Mucosa of rectum (tissue), 2 donors: Measurements from ENCODE around the gene MAP2K4.

Source experiments
- H3K27ac ChIP-seq, 2 donors: one replicate each; pipeline ENCODE4 v1.7.0; 2013; ENCODE audit warnings: inconsistent platforms in 2 of 2, low read depth in 2 of 2, low read length in 2 of 2
- H3K27me3 ChIP-seq, 2 donors: one replicate each; pipeline ENCODE4 v1.7.0; 2013; ENCODE audit warnings: low read length in 2 of 2; ENCODE audit not compliant: control insufficient read depth in 2 of 2, insufficient read depth in 2 of 2
- H3K36me3 ChIP-seq, 2 donors: one replicate each; pipeline ENCODE4 v1.7.0; 2013; ENCODE audit warnings: low read length in 2 of 2; ENCODE audit not compliant: control insufficient read depth in 2 of 2, insufficient read depth in 2 of 2
- H3K4me1 ChIP-seq, 2 donors: one replicate each; pipeline ENCODE4 v1.7.0; 2013; ENCODE audit warnings: low read length in 2 of 2, mild to moderate bottlenecking in 1 of 2; ENCODE audit not compliant: control insufficient read depth in 2 of 2, insufficient read depth in 2 of 2
- H3K4me3 ChIP-seq, 2 donors: one replicate each; pipeline ENCODE4 v1.7.0; 2013; ENCODE audit warnings: low read length in 2 of 2
- H3K9ac ChIP-seq, 2 donors: one replicate each; pipeline ENCODE4 v1.7.0; 2013; ENCODE audit warnings: low read length in 2 of 2, low read depth in 1 of 2, mild to moderate bottlenecking in 1 of 2
- H3K9me3 ChIP-seq, 2 donors: one replicate each; pipeline ENCODE4 v1.7.0; 2013; ENCODE audit warnings: low read length in 2 of 2; ENCODE audit not compliant: control insufficient read depth in 2 of 2
- donor health status: healthy.
- donor health status: Normal muscosa, but diverticular disease.

MAP2K4 gene

DNA sequence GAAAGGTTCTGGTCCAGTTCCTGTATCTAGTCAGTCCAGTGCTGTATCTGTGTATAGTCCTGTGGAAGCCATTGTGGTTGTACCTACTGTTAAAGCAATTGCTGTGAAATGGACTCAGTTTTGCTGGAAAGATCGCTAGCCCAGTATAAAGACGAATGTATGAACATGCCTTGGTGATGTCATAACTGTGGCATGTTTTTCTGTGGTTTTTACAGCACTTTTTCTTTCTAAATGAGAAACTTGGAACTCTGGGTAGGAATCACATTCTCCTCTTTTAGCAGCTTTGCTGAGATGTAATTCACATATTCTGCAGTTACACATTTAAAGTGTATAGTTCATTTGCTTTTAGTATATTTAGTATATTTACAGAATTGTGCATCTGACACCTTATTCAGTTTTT lies 58.1 kb downstream of the MAP2K4 start:
- no peak overlapping the region for H3K4me3 ChIP-seq
- no peaks in the 10 kb centered on the region for H3K27me3 ChIP-seq
- no peaks in the 10 kb centered on the region for H3K4me1 ChIP-seq
- no peak overlapping the region for H3K9ac ChIP-seq
- peaks cover 12 to 21% of the 10 kb centered on the region in 2 donors for H3K36me3 ChIP-seq
- H3K9me3 ChIP-seq = no peaks in the 10 kb centered on the region
- H3K27ac ChIP-seq = no peak overlapping the region

DNA sequence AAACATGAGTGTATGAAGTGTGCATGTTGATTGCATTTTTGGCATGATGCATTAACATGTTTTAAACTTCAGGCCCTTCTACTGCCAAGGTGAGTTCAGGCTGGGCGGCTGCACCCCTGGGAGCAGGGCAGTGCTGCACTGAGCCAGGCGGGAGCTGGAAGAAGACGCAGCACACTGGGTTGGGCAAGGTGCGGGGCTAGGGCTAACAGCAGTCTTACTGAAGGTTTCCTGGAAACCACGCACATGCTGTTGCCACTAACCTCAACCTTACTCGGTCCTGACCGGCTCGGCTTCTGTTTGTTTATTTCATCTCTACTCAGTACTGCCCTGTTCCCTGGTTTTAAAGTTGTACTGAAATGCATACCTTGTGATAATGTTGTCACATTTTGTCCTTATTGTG lies 61.0 kb downstream of the MAP2K4 start:
- Histone ChIP-seq H3K4me3 (no peak overlapping the region), H3K27me3 (no peaks in the 10 kb centered on the region), H3K4me1 (no peaks in the 10 kb centered on the region), H3K27ac (no peak overlapping the region), H3K9me3 (no peaks in the 10 kb centered on the region), H3K9ac (no peak overlapping the region), H3K36me3 (peaks cover 12 to 17% of the 10 kb centered on the region in 2 donors)

DNA sequence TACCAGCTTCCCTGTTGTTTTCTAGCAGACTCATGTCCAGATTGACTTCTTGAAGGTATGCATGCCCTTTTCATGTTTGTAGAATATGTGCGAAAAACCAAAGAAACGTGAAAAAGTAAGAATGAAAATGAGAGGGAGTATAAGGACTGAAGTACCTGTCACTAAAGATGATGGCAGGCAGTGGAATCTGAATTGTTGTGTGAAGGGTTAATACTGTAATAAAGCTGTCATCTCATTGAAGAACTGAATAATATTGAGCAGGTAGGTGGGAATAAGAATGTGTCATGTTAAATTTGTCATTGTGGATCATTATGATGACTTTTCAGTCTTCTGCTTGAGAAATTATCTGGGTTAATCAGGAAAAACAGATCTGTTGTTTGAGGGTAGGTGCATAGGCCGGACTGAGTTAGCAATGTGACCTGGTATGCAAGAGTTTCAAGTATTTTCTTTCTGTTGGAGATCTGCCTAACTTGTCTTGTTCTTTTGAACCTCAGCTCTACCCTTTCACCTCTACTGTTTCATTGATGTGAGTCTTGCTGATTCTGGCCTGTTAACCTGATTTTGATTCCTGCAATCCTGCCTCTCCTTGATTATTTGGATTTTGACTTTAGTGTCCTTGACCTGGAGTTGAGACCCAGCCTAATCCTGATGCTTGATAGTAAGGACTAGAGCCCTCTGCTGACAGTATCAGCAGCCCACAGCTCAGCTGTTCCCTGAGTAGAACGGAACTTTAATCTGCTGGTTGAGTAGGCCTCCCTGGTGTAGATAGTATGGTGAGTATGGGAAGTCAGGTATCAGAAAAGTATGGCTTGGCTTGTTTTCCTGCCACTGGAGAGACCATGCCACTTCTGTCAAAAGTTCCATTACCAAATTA lies 64.6 kb downstream of the MAP2K4 start:
- H3K4me1 ChIP-seq = no peaks in the 10 kb centered on the region
- H3K4me3 ChIP-seq = no peak overlapping the region
- peaks cover 7 to 10% of the 10 kb centered on the region in 2 donors for H3K36me3 ChIP-seq
- H3K9ac ChIP-seq = no peak overlapping the region
- no peaks in the 10 kb centered on the region for H3K27me3 ChIP-seq
- H3K9me3 ChIP-seq = no peaks in the 10 kb centered on the region
- H3K27ac ChIP-seq = no peak overlapping the region

DNA sequence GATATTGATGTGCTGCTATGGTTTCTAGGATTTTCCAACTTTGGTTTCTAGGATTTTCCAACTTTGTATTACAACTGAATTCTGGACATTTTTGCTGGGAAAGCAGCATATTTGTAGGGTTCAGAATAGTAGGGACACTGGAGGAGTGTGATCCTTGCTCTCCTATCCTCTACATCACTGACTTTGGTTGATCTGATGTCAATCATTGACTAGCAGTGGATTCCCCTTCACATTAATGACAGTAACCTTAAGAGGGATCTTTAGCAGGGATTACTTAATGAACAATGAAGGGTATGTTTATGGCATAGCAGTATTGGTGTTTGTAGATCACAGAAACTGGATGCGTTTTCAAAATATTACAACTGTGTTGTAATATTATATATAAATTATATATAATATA lies 67.4 kb downstream of the MAP2K4 start:
- H3K27me3 ChIP-seq = no peaks in the 10 kb centered on the region
- H3K9ac ChIP-seq = no peak overlapping the region
- H3K4me1 ChIP-seq = no peaks in the 10 kb centered on the region
- no peak overlapping the region for H3K4me3 ChIP-seq
- no peak overlapping the region for H3K27ac ChIP-seq
- peaks cover 0 to 3% of the 10 kb centered on the region in 2 donors for H3K36me3 ChIP-seq
- no peaks in the 10 kb centered on the region for H3K9me3 ChIP-seq

DNA sequence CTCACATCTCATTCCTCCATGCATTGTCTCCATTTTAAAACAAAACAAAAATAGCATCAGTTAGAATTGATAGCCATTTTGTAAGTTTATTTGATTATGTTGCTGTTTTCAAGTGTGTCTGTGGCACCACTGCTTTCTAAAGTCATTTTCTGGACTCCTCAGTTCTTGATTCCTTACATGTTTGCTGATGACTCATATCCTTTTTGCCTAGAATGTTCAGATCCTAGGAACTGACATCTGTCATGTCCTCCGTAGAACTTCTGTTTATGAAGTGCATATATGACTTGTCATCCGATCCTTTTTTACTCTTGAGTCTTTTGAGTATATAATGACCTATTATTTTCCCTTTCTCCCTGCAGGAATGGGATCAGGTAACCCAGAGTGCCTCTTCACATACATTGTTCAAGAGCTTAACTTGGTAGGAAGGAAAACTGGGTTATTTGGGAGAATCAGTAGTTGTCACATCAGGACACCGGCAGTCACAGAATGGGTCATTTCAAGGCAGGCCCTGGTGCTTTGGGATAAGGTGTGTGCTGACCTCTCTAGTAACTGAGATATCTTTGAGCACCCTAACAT lies 69.2 kb downstream of the MAP2K4 start:
- Histone ChIP-seq H3K27me3 (no peaks in the 10 kb centered on the region), H3K9ac (no peak overlapping the region), H3K4me3 (no peak overlapping the region), H3K9me3 (no peaks in the 10 kb centered on the region), H3K4me1 (no peaks in the 10 kb centered on the region), H3K27ac (no peak overlapping the region), H3K36me3 (peaks cover 0 to 3% of the 10 kb centered on the region in 2 donors)

DNA sequence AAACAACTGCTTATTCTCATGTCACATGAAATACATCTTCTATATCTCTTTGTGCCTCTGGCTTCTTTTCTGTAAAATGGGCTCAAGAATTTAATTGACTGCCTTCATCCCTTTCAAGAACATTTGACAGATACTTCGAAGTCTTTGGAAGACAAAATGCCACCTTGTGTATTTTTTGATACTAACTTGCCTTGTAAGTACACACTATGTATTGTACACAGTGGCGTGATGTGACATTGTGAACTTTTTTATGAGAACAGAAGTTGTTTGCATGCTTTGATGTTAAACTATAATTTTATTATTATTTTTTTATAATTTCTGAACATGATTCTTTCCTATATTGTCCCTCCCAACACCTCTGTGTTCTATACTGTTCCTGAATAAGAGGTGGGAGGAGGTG lies 73.7 kb downstream of the MAP2K4 start:
- Histone ChIP-seq H3K4me1 (no peaks in the 10 kb centered on the region), H3K9ac (no peak overlapping the region), H3K27me3 (no peaks in the 10 kb centered on the region), H3K27ac (no peak overlapping the region), H3K36me3 (peaks cover 3 to 9% of the 10 kb centered on the region in 2 donors), H3K4me3 (no peak overlapping the region), H3K9me3 (no peaks in the 10 kb centered on the region)

DNA sequence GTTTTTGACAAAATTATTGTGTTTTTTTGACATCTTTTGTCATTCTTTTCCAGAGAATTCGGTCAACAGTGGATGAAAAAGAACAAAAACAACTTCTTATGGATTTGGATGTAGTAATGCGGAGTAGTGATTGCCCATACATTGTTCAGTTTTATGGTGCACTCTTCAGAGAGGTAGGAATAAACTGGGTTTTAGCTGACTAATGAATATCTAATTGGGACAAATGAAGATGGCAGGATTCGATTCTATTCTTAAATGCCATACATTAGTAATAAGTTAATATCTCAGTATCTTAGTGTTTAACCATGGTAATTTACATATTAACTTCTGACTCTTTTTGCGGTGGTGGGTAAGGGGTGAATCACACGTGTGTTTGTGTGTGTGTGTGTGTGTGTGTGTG lies 74.8 kb downstream of the MAP2K4 start:
- H3K27me3 ChIP-seq = no peaks in the 10 kb centered on the region
- no peaks in the 10 kb centered on the region for H3K4me1 ChIP-seq
- H3K9me3 ChIP-seq = no peaks in the 10 kb centered on the region
- no peak overlapping the region for H3K27ac ChIP-seq
- no peak overlapping the region for H3K9ac ChIP-seq
- no peak overlapping the region for H3K4me3 ChIP-seq
- peaks cover 6 to 9% of the 10 kb centered on the region in 2 donors for H3K36me3 ChIP-seq

DNA sequence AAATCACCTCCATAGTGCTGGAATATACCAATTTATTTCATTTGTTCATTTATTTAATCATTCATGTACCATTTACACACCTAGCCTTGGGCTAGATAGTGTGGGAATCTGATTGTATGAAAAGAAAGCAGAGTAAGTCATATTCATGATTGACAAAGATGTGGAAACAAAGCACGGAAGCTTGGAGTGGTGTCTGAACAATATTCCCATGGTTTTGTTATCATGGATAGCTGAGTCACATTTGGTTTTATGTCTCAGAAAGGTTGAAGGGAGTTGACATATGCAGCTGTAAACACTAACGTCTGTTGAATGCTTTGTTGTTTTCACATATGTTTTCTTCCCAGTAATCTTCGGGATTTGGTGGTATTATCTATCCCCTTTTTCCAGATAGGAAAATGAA lies 76.6 kb downstream of the MAP2K4 start:
- no peak overlapping the region for H3K4me3 ChIP-seq
- no peak overlapping the region for H3K27ac ChIP-seq
- peaks cover 7 to 9% of the 10 kb centered on the region in 2 donors for H3K36me3 ChIP-seq
- no peaks in the 10 kb centered on the region for H3K9me3 ChIP-seq
- no peaks in the 10 kb centered on the region for H3K27me3 ChIP-seq
- no peak overlapping the region for H3K9ac ChIP-seq
- no peaks in the 10 kb centered on the region for H3K4me1 ChIP-seq

DNA sequence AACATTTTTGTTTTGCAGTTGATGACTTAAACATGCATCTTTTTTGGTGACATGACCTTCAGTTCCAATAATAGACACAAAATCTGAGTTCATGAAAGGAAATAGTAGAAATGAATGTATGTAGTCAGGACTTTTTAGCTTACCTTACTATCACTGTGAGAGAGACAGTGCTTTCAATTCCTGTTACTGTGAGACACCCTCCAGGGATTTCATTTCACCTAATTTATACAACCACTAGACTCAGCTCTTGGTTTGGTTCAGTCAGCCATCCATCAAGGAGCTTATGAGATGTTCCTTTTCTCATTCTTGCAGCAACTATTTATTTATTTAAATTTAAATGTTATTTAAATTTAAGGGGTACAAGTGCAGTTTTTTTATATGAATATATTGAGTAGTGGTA lies 77.9 kb downstream of the MAP2K4 start:
- Histone ChIP-seq H3K4me3 (no peak overlapping the region), H3K9me3 (no peaks in the 10 kb centered on the region), H3K36me3 (peaks cover 7 to 9% of the 10 kb centered on the region in 2 donors), H3K9ac (no peak overlapping the region), H3K27me3 (no peaks in the 10 kb centered on the region), H3K4me1 (no peaks in the 10 kb centered on the region), H3K27ac (no peak overlapping the region)

DNA sequence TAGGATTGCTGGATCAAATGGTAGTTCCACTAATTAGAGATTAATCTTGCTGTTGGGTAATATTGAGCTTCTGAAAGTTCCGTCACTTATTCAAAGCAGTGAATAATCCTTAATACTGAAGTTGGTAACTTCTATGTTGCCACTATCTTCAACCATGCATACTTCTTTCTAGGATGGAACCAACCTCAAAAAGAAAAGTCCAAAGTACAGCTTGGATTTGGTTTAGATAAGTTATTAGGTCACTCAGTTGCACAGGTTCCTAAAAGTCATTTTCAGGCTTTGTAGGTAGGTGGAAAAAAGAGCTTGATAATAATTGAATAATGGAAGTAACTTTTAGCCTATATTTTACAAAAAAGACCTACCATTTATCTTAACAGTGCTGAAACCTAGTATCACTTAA lies 78.7 kb downstream of the MAP2K4 start:
- Histone ChIP-seq H3K4me1 (no peaks in the 10 kb centered on the region), H3K27ac (no peak overlapping the region), H3K36me3 (peaks cover 7 to 9% of the 10 kb centered on the region in 2 donors), H3K9me3 (no peaks in the 10 kb centered on the region), H3K4me3 (no peak overlapping the region), H3K9ac (no peak overlapping the region), H3K27me3 (no peaks in the 10 kb centered on the region)
